GM19035 (cell line): ENCODE results near the gene TAS1R1.

Source experiments
- ATAC-seq: cut with Tn5 transposase; IDR thresholded peaks from one replicate; pipeline ENCODE4 v1.9.1; 2021; ENCODE audit not compliant: unreplicated experiment

The TAS1R1 gene

DNA sequence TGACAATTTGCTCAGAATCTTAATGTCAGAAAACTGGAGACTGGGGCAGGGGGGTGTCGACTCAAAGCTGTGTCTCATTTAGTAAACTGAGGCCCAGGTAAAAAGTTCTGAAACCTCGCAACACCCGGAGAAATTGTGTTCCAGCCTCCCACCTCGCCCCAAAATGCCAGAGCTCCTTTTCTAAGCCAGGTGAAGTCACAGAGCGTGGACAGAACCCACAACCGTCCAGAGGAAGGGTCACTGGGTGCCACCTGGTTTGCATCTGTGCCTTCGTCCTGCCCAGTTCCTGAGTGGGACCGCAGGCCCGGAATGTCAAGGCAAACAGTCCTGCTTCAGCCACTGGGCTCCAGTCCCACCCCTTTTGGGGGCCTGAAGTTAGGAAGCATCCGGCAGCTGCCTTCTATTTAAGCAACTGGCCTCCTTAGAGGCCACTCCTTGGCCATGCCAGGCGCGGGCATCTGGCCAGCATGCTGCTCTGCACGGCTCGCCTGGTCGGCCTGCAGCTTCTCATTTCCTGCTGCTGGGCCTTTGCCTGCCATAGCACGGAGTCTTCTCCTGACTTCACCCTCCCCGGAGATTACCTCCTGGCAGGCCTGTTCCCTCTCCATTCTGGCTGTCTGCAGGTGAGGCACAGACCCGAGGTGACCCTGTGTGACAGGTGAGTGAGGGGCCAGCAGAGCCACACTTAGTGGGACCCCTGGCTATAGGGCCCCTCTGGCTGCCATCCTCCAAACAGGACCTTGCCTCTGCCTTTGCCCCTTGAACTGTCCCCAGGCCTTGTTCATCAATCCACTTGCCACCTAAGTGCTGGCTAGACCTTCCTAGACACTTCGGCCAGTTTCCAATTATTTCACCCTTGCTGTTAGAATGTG lies at the start of gene TAS1R1:
Gene TAS1R1 (plus strand): TSS at position 401 of the 872 bp plus-strand sequence. CDS start 67 bp downstream, at position 468.
- no peak for ATAC-seq

DNA sequence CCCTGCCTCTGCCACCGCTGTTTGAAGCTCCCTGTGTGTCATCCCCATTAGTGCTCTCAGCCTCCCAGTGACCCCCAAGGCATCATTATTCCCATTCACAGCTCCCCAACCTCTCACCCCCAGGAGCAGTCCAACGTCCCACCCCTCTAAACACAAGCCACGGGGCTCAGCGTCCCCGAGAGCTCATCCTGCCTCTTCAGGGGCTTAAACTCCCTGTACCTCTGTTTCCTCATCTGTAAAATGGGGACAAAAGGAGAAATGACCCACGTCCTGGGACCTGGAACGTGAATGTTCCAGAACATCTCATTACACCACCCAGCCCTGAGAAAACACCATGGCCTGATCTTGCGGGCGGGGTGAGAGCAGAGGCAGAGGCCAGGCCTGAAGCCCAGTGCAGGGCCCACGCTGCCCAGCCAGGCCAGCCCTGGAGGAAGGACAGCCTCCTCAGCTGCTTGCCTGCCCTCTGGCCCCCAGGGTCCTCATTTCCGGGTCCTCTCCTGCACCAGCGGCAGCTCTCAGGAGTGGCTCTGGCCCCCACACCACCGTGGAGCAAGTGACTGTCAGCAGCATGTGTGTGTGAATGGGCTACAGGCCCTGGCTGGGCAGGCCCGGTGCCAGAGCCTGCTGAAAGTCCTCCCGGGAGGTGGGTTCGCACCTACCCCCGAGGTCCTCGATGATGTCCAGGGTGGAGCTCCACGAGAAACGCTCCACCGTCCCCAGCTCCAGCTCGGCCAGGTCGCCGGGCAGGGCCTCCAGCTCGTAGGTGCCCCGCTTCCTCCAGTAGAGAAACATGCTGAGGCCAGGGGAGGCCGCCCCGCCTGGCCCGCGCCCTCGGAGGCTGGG lies 49.5 kb upstream of the TAS1R1 start:
- ATAC-seq = no peak

DNA sequence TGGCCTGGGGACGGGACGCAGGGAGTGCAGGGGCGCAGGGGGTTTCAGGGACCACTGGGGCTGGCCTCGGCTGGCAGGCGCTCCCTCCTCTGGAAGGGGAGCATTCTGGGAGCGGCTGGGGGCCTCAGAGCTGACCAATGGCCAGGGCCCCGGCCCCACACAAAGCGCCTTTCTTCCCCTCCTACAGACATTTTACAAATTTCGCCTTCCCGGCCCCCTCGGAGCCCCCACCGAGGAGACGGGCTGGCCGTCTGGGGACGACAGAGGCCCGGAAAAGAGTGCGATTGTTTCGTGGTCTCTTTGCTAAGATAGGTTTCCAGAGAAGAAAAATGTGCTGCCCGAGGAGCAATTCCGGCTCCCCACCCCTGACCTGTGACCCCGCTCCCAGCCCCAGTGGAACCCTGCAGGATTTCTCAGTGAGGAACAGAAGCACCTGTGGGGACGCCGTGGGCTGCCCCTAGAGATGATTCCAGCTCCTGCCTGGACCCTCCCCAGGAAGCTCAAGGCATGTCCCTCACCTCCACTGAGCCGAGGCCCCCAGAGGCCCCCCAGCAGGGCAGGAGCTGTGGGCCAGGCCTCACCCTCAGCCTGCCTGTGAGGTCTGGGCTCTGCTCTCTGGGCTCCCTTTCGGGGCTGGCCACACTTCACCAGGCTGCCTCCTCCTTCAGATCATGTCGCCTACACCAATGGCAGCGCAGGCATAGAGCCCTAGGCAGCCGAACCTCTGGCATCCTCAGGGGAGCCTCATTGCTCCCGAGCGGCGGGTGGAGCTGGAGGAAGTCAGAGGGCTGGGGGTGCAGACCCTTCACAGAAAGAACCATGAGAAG lies 48.7 kb upstream of the TAS1R1 start:
- no peak for ATAC-seq

DNA sequence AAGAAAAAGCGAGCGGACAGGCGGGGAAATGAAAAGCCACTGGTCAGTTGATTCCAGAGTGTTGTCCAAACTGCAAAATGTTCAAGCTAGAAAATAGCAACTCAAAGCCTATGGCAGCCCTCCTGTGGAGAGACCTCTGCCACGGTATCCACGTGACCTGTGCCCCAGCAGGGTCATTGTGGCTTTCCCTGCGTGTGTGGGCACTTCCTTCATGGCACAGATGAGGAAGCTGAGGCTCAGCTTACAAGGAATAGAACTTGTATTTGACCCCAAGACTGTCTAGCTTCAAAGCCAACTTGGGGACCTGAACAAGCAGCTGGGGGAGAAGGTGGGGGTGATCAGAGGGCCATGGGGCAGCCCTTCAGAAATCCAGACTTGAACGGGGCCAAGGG lies 48.1 kb upstream of the TAS1R1 start:
- no peak for ATAC-seq

DNA sequence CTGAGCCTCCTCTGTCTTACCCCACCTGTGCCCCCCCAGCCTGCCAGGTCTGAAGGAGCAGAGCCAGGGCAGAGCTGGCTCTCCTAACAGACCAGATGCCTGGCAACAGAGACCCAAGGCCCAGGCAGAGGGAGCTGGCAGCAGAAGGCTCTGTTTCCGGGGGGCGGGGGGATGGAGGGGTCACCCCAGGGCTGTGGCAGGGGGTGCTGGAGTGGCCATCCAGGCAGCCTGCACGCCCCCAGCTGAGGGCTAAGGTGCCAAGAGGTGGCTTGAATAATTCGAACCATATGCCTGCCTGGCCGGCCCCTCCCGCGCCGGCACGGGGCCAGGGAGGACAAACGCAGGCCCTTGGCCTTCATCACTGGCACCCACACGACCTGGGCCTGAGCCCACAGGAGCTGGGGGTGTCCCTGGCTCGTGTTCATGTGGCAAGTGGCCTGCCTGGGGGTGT lies 47.6 kb upstream of the TAS1R1 start:
- no peak for ATAC-seq

DNA sequence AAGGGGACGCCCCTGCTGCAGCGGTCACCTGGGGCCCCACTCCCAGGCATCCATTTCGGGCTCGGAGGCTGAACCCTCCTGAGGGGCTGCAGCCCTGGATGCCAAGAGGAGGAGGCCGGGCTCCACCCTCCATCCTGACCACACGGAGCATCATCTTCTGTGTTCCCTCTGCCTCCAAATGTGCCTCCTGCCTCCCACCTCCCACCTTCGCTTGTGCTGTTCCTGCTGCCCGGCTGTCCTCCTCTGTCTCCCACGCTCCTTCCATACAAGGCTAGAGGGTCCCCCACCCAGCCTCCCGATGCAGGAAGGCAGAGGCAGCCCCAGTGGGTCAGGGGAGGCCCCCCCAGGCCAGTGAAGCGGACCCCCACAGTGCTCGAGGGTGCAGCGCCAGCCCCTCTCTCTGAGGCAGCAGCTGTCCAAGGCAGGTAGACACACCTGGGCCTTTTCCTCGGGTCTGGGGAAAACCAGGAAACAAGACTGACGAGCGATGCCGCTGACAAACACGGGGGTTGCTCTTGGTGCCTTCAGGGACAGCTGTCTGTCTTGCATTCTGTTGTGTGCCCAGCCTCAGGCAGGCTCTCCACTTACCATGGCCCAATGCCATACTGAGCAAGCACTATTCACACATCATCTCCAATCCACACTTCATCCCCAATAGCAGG lies 46.8 kb upstream of the TAS1R1 start:
- ATAC-seq = no peak

DNA sequence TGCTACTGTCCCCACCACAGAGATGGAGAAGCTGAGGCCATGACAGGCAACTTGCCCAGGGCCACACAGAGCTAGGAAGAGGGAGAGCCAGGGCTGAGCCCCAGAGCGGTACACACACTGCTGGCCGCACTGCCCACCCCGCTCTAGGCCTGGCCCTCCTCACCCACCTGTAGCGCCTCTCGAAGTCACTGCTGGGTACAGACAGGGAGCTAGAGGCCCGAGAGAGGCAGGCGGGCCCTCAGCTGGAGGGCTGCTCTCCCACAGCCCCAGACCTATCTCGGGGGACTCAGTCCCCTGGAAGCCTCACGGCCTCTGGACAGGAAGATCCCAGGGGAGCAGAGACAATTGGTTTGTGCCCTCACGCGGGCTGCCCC lies 46.3 kb upstream of the TAS1R1 start:
- ATAC-seq = no peak

DNA sequence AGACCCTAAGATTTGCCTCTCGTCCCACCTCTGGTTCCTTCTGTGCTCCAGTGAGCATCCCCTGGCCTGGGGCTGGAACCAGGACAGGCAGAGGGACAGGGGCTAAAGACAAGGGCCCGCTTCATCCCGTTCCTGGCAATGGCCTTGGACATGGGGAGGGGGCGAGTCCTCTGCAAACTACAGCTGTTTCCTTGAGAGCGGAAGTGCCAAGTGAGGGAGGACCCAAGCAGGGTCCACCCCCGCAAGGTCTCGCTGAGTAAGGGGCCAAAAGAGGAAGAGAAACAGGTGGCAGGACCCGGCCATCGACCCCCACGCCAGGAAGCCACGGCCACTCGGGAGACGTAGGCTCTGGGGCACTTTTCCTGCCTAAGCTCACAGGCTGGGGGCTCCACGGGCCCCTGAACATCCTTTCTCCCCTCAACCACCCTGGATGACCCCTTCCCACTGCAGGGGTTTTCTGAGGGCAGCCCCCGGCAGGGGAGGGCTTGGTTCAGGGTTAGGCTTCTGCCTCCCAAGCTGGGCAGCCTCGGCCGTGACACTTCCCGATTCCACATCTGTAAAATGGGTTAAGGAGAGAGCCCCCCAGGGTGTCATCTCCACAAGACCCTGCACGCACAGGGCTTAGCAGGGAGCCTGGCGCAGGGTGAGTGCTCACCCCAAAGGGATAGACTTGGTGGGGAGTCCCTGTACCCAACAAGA lies 45.7 kb upstream of the TAS1R1 start:
- no peak for ATAC-seq

DNA sequence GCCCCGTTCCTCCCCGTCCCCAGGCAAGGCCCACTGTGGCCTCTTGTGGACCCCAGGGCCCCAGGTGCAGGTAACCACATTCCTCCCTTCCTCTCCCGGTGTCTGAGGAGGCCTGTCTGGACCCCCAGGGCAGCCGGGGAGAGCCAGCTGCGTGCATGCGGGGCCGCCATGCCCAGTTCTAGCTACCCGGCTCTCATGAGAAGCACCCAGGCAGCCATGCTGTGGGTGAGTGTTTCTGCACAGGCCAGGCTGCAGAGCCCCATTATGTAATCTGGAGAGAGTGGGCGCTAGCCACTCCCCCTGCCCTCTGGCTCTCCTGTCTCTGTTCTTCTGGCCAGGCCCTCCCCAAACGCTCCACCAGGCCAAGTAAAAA lies 45.2 kb upstream of the TAS1R1 start:
- ATAC-seq = no peak

DNA sequence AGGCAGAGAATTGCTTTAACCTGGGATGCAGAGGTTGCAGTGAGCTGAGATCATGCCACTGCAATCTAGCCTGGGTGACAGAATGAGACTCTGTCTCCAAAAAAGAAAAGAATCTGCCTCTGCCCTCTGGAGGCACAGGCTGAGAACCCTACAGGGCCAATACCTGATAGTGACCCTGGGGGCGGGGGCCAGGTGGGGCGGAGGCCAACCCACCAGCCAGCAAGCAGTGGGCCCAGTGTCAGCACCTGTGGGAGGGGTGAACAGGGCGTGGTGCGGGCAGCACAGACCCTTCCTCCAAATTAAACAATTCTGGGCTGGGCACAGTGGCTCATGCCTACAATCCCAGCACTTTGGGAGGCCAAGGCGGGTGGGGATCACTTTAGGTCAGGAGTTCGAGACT lies 44.6 kb upstream of the TAS1R1 start:
- ATAC-seq = no peak

DNA sequence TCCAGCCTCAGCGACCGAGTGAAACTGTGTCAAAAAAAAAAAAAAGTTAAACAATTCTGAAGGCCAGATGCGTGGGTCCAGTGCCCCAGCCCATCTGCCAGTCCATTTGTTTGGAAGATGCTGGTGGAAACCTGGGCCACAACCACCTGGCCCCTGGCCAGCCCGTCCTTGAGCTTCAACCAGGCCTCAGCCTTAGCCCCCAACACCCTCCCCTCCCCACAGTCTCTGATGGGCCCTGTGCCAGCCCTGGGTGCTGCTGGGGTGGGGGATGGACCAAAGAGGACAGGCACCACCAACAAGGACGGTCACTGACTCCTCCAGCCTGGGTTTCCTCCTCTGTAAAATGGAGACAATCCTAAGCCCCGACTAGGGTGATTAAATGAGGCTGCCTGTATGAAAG lies 44.1 kb upstream of the TAS1R1 start:
- no peak for ATAC-seq

DNA sequence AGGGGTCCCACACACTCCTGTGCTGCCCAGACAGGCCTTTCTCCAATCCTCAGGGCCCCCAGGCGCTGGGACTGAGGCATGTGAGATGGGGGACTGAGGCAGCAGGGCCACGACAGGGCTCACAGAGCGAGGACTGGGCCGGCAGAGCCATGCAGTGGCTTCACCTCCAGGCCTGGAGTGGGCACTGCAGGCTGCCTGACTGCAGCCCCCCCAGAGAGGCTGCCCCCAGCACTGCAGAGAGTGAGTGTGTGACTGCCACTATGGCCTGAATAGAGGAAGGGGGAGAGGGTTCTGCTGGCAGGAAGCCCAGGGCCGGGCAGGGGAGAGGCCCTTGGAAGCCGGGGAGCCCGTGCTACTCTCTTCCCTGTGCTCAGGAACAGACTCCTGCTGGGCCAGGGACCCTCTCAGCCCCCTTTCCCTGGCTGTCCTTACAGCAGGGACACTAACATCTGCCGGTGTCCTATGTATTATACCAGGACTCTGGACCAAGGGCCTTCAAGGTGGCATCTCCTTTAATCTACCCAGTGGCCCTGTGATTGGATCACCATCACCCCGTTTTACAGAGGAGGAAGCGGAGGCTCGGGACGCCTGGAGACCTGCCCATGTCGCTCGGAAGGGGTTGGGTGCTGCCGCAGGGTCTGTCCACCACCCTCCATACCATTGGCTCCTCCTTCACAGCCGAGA lies 43.4 kb upstream of the TAS1R1 start:
- ATAC-seq = no peak

DNA sequence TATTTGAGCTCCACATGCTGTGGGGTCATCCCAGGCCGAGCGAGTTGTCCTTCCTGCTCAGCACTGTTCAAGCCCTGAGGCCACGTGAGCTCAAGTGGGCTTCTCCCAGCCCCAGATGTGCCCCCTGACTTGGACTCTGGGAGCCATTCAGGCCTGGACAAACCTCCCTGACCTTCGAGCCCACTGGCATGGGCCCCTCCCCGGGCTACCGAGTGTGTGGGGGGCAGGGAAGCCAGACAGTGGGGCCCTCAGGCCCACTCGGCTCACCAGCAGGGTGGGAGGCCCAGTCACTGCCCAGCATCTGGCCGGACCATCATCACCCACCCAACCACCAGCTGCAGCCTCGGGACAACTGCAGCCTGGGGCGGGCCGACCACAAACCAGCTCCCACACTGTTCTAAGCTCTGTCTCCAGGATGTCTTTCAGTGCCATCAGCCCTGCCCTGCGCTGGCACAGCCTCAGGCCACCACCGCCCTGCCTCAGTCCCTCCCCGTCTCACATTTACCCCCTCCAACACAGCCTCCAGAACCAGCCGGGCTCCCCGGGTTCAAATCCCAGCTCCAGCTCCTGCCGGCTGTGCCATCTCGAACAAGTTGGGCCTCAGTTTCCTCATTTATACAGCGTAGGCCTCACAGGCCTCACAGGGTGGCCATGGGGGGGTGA lies 42.7 kb upstream of the TAS1R1 start:
- no peak for ATAC-seq

DNA sequence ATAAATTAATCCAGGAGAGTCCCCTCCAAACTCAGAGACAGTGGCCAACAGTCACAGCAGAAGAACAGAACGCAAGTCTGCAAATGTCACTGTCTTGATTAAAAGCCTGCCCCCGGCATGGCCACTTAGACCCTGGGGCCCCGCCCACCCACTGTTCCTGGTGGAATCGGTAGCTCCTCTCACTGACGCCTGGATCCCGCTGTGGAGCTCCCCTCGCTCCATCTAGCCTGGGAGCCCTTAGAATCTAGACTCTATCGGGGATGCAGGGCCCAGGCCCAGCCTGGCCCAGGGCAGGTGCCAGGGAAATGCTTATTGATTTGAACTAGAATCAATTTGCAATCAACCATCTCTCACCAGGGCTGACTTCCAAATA lies 42.2 kb upstream of the TAS1R1 start:
- no peak for ATAC-seq

DNA sequence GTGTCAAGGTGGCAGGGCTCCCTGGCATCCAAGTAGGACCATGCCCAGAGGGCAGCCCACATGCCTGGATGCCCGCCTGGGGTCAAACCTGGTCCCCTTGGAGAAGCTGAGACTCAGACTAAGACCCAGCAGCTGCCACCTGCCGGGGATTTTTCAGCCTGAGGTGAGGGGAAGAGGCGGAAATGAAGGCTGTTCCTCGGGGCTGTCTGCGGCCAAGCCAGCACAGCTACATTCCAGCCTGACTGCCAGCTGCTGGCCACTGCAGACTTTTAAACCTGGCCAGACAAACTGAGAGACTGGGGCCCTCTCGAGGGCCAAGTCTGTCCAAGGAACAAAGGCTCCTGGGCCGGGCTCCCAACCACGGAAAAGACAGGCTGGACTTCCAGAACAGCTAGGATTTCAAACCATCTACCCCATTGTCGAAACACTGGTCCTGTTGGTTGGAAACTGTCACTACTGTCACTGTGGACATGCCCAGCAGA lies 41.7 kb upstream of the TAS1R1 start:
- ATAC-seq = no peak

DNA sequence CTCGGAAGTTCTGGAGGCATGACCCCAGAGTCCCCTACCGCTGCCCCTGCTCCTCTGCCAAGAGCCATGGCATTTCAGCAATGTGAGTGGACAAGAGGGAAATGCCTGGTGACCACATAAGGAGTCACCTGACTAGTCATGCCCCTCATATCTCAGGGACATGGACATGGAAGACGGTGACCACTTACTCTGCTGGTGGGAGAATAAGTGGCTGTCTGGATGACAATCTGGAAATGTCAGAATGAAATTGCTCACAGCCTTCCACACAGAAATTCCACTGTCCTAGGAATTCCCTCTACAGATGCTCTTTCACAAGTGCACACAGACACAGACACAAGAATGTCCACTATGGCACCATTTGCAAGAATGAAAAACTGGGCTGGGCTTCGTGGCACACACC lies 39.3 kb upstream of the TAS1R1 start:
- ATAC-seq = no peak

DNA sequence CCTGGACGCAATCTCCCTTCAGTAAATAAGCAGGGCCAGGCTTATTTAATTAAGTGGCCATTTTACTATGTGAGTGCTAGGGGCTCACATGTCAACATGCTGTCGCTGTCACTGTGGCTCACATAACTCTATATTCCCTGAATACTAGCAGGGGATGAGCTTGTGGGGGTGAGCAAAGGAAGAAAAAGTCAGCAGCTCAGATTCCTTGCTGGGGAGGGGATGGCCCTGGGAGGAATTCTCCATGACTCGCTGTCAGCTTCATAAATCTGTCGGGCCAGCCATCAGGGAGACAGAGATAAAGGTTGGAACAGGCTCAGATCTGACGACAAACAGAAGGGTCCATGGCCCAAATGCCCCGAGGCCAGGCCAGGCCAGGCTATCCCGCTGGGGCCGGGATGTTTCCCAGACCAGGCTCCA lies 37.7 kb upstream of the TAS1R1 start:
- no peak for ATAC-seq

DNA sequence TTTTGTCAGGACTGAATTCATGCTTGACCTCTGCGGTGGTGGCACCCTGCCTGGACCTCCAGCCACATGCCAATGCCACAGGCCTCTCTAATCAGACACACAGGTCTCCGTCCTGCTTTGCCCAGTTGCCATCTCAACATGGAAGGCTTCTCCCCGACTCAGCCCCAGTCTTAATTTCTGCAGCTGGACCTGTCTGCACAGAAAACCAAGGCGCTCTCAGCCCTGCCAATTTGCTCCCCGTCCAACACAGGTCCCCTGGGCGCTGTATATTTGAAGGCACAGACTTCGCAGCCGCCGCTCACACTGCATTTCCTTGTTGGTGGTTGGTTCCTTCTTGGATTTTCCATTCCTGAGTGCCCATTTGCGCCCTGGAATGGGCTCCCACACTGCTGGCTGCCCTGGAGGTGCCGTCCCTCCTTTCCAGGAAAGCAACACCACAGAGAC lies 35.6 kb upstream of the TAS1R1 start:
- no peak for ATAC-seq
